Measurements from ENCODE around the gene KRT36.

GRCh38 chr17:41513168-41513547 is 23.4 kb upstream of the KRT36 start:
- TF ChIP-seq, protein P1, sequence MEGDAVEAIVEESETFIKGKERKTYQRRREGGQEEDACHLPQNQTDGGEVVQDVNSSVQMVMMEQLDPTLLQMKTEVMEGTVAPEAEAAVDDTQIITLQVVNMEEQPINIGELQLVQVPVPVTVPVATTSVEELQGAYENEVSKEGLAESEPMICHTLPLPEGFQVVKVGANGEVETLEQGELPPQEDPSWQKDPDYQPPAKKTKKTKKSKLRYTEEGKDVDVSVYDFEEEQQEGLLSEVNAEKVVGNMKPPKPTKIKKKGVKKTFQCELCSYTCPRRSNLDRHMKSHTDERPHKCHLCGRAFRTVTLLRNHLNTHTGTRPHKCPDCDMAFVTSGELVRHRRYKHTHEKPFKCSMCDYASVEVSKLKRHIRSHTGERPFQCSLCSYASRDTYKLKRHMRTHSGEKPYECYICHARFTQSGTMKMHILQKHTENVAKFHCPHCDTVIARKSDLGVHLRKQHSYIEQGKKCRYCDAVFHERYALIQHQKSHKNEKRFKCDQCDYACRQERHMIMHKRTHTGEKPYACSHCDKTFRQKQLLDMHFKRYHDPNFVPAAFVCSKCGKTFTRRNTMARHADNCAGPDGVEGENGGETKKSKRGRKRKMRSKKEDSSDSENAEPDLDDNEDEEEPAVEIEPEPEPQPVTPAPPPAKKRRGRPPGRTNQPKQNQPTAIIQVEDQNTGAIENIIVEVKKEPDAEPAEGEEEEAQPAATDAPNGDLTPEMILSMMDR (conservative IDR thresholded peaks at IDR 0.05; ENCODE audit: low read length), result no peak
- no peak for TF ChIP-seq EZH2phosphoT487 (IDR thresholded peaks at IDR 0.05; ENCODE audit: borderline replicate concordance)

All from Loucy (cell line).